Brain microvascular endothelial cell (primary cell): ENCODE measurements around the gene OLA1.

Experiments
- DNase-seq: peaks from one replicate; pipeline ENCODE4 v3.0.0-alpha.2; 2020
- H3K27ac ChIP-seq: fragments of 250-450 bp; sonication (Bioruptor Pico); 2 replicates; pipeline ENCODE4 v1.5.1; 2020; ENCODE audit warnings: mild to moderate bottlenecking, moderate library complexity
- H3K27me3 ChIP-seq: fragments of 250-450 bp; sonication (Bioruptor Pico); replicated peaks from 2 replicates; pipeline ENCODE4 v1.5.1; 2020; ENCODE audit warnings: mild to moderate bottlenecking
- H3K36me3 ChIP-seq: fragments of 250-450 bp; sonication (Bioruptor Pico); replicated peaks from 2 replicates; pipeline ENCODE4 v1.5.1; 2020; ENCODE audit warnings: mild to moderate bottlenecking
- H3K4me3 ChIP-seq: 2 replicates; pipeline ENCODE4 v1.5.1; 2011; ENCODE audit warnings: low read depth, mild to moderate bottlenecking, control low read depth, low read length, moderate library complexity
- CTCF ChIP-seq: IDR thresholded peaks from 2 replicates; pipeline ENCODE4 v1.5.1; 2011; ENCODE audit warnings: low read depth, mild to moderate bottlenecking, moderate library complexity, low read length, control low read depth, inconsistent platforms; ENCODE audit errors: missing control alignments
- in situ Hi-C: cut with HindIII; loops from 2 replicates; pipeline ENCODE4 v1.10.0; 2017; ENCODE audit warnings: low sequenced_read_pairs, low pct_ligation_motif_present

Gene OLA1

DNA sequence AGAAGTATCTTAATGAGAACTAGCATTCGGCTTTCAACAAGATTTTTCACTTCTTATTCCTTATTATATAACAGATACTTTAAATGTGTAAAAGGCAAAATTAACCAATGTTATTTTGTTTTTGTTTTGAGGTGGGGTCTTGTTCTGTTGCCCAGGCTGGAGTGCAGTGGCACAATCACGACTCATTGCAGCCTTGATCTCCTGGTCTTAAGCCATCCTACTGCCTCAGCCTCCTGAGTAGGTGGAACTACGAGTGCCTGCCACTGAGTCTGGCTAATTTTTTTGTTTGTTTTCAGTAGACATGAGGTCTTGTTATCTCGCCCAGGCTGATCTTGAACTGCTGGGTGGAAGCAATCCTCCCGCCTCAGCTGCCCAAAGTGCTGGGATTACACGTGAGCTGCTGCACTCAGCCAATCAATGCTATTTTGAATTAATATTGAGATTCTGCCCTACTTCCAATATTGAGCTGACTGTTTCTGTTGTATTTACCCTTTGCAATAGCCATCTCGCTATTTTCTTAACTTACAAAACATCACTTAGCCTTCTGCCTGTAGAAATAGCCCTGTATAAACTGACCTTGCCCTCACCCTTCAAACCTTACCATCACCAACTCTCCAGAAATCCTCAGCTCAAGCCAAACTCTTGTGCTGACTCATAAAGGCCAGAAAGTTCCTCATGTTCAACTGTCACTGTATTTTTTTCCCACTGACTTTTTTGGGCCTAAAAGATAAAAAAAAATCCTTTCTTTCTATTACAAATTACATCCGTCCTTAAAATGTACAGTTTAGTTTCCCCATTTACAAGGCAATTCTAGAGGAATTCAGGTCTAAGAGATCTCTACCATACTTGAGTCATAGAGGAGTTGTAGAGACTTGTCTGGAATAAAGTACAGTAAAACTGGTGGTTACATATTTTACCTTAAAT lies 94.3 kb downstream of the OLA1 start:
- Histone ChIP-seq H3K27me3 (no peaks in the 10 kb centered on the region), H3K27ac (peak overlapping the region; percentile 53), H3K36me3 (no peaks in the 10 kb centered on the region), H3K4me3 (no peak overlapping the region)
- in situ Hi-C loops = no loop called here
- TF ChIP-seq CTCF = no peak
- DNase-seq = peak; percentile 70

GRCh38 chr2:174149530-174149929 lies 98.8 kb downstream of the OLA1 start:
- in situ Hi-C loops = no loop called here
- no peak for TF ChIP-seq CTCF
- no peaks in the 10 kb centered on the region for H3K36me3 ChIP-seq

DNA sequence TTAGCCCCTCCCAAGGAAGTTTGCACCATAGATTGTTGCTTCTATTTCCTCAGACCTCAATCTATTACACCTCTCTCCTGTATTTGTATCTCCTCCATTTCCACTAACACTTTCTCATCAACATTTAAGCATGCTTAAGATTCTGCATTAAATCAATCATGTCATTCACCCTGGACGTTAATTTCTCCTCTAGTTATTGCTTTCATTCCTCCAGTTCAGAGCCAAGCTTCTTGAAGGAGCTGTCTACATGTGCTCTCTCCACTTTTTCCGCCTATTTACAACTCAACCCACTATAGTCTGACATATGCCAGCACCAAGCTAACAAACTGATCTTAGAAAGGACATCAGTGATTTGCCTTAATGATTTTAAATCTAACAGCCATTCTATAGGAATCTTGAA lies 99.5 kb downstream of the OLA1 start:
- H3K27ac ChIP-seq = no peak overlapping the region
- no peak for TF ChIP-seq CTCF
- no peak overlapping the region for H3K4me3 ChIP-seq
- H3K36me3 ChIP-seq = no peaks in the 10 kb centered on the region
- H3K27me3 ChIP-seq = no peaks in the 10 kb centered on the region
- DNase-seq = no peak
- in situ Hi-C loops = no loop called here

More at GRCh38 chr2:174149530-174149929, 98.8 kb downstream of the OLA1 start:
- DNase-seq = no peak
- H3K4me3 ChIP-seq = no peak overlapping the region
- no peak overlapping the region for H3K27ac ChIP-seq
- no peaks in the 10 kb centered on the region for H3K27me3 ChIP-seq

DNA sequence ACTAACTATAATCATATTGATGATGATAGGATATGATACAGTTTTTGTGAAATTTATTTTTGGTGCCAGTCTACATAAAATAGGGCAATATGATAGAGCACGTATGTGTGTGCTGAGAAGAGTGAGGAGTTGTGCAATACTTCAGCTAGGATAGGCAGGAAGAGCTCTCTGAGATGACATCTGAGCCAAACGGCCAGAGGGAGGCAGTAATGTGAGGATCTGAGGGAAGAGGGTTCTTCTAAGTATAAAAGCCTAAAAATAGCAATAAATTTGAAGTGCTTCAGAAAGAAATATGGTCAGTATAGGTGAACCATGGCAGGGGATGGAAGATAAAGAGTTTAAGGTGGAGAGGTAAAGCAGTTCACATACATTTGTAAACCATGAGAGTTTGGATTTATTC lies 102.5 kb downstream of the OLA1 start:
- TF ChIP-seq CTCF = peak; percentile 20
- Histone ChIP-seq H3K36me3 (no peaks in the 10 kb centered on the region), H3K27me3 (no peaks in the 10 kb centered on the region), H3K27ac (no peak overlapping the region), H3K4me3 (no peak overlapping the region)
- DNase-seq = peak; percentile 1
- in situ Hi-C loops = no loop called here

DNA sequence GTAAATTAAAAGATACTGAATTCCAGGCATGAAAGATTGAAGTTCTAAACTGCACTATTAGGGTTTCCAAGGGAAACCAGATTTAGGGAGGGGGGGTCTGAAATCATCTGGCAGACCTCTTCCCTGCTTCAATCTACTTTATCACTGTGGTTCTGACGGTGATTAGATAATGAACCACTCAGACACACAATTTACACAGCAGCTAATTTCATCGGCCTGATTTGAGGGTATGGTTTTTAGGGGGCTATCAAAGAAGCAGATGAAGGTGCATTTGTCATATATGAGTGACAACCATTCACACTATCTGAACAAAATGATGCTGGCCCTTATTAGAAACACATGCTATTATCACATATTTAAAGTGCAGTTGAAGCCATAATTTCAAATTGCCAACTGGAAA lies 106.0 kb downstream of the OLA1 start:
- in situ Hi-C loops = no loop called here

More for the DNA sequence above, 106.0 kb downstream of the OLA1 start:
- no peaks in the 10 kb centered on the region for H3K27me3 ChIP-seq
- no peak overlapping the region for H3K4me3 ChIP-seq
- no peak for TF ChIP-seq CTCF
- no peak for DNase-seq
- peaks cover 6% of the 10 kb centered on the region for H3K36me3 ChIP-seq
- no peak overlapping the region for H3K27ac ChIP-seq
